DMS153 (cell line): ENCODE data around the gene KLHDC3.
"Not testable (repeated sequence)": the region's sequence is repeated elsewhere in the genome, so short reads cannot be mapped to it uniquely, and the experiment has no call there.

ENCODE experiments used
- DNase-seq: peaks from one replicate; lab custom pipeline; 2025; lab: John Stamatoyannopoulos, UW

The KLHDC3 gene

GRCh38 chr6:43029120-43029519, 15.1 kb downstream of the KLHDC3 start:
- DNase-seq, result no peak

GRCh38 chr6:43032326-43032725, 18.3 kb downstream of the KLHDC3 start:
- DNase-seq, result no peak

GRCh38 chr6:43033496-43034189, 19.6 kb downstream of the KLHDC3 start:
- no peak for DNase-seq

GRCh38 chr6:43034190-43034525, 20.1 kb downstream of the KLHDC3 start:
- DNase-seq, result no peak

GRCh38 chr6:43035495-43036194, 21.6 kb downstream of the KLHDC3 start:
- no peak for DNase-seq

- no peak for DNase-seq
Measured at GRCh38 chr6:43036712-43037111, 22.7 kb downstream of the KLHDC3 start.

GRCh38 chr6:43037197-43037596, 23.1 kb downstream of the KLHDC3 start:
- no peak for DNase-seq

- DNase-seq, result no peak
Measured at GRCh38 chr6:43037706-43038105, 23.7 kb downstream of the KLHDC3 start.

- no peak for DNase-seq
Measured at GRCh38 chr6:43038727-43039126, 24.7 kb downstream of the KLHDC3 start.

GRCh38 chr6:43040542-43041257, 26.7 kb downstream of the KLHDC3 start:
- no peak for DNase-seq

GRCh38 chr6:43041475-43041874, 27.4 kb downstream of the KLHDC3 start:
- DNase-seq, result not testable (repeated sequence)

GRCh38 chr6:43043310-43043709, 29.3 kb downstream of the KLHDC3 start:
- DNase-seq, result no peak

- DNase-seq, result no peak
Measured at GRCh38 chr6:43045371-43045930, 31.4 kb downstream of the KLHDC3 start.

GRCh38 chr6:43047998-43048397, 33.9 kb downstream of the KLHDC3 start:
- no peak for DNase-seq

GRCh38 chr6:43050981-43051380, 36.9 kb downstream of the KLHDC3 start:
- DNase-seq, result no peak

GRCh38 chr6:43052225-43052841, 38.3 kb downstream of the KLHDC3 start:
- no peak for DNase-seq

- no peak for DNase-seq
Measured at GRCh38 chr6:43052842-43053544, 38.9 kb downstream of the KLHDC3 start.

- DNase-seq, result peak; percentile 91
Measured at GRCh38 chr6:43053545-43054205, 39.6 kb downstream of the KLHDC3 start, which contains the start of gene CUL7. TSS of gene CUL7 (minus strand) at chr6:43053851. CDS start at chr6:43052788, 1,063 bp downstream.

- no peak for DNase-seq
Measured at GRCh38 chr6:43054206-43054943, 40.3 kb downstream of the KLHDC3 start.

- no peak for DNase-seq
Measured at GRCh38 chr6:43055966-43056365, 41.9 kb downstream of the KLHDC3 start.
